Central memory CD8-positive, alpha-beta T cell (primary cell): Measurements from ENCODE around the gene SOX9.

ENCODE experiments used
- ATAC-seq: fragments of 150-1000 bp; cut with Tn5 transposase; replicated peaks from 2 replicates; pipeline ENCODE4 v1.10.0; 2022; ENCODE audit warnings: mild to moderate bottlenecking, moderate FRiP score, moderate number of reproducible peaks; ENCODE audit not compliant: poor library complexity, severe bottlenecking; ENCODE audit errors: extremely low read depth
- DNase-seq, 2 donors: peaks; one replicate each; pipeline ENCODE4 v3.0.0; 2021; ENCODE audit warnings: low spot score in 2 of 2
- H3K27ac Mint-ChIP-seq: one replicate; pipeline ENCODE4 v1.8.0; 2022; ENCODE audit warnings: low read depth, mild to moderate bottlenecking, moderate library complexity, mixed read lengths
- H3K27me3 Mint-ChIP-seq: one replicate; pipeline ENCODE4 v1.8.0; 2022; ENCODE audit warnings: mixed read lengths
- H3K36me3 Mint-ChIP-seq: one replicate; pipeline ENCODE4 v1.8.0; 2022; ENCODE audit warnings: mild to moderate bottlenecking, moderate library complexity, mixed read lengths; ENCODE audit not compliant: insufficient read depth
- H3K4me1 Mint-ChIP-seq: one replicate; pipeline ENCODE4 v1.8.0; 2022; ENCODE audit warnings: mixed read lengths
- H3K4me3 Mint-ChIP-seq: one replicate; pipeline ENCODE4 v1.8.0; 2022; ENCODE audit warnings: mild to moderate bottlenecking, moderate library complexity, mixed read lengths
- H3K9me3 Mint-ChIP-seq: one replicate; pipeline ENCODE4 v1.8.0; 2022; ENCODE audit warnings: mixed read lengths

Gene SOX9

GRCh38 chr17:72163474-72163873, 42.7 kb downstream of the SOX9 start:
- Mint-ChIP-seq H3K36me3 (no peaks in the 10 kb centered on the region), H3K27me3 (no peaks in the 10 kb centered on the region), H3K4me1 (no peaks in the 10 kb centered on the region), H3K9me3 (peaks cover 29% of the 10 kb centered on the region), H3K27ac (no peak overlapping the region), H3K4me3 (no peak overlapping the region)
- ATAC-seq (no peak), DNase-seq (no peak)

GRCh38 chr17:72164158-72164739, 43.4 kb downstream of the SOX9 start:
- Mint-ChIP-seq H3K27me3 (no peaks in the 10 kb centered on the region), H3K9me3 (peaks cover 27% of the 10 kb centered on the region), H3K4me3 (no peak overlapping the region), H3K4me1 (no peaks in the 10 kb centered on the region), H3K27ac (no peak overlapping the region), H3K36me3 (no peaks in the 10 kb centered on the region)
- ATAC-seq (no peak), DNase-seq (no peak)

- Mint-ChIP-seq H3K36me3 (no peaks in the 10 kb centered on the region), H3K27ac (no peak overlapping the region), H3K4me1 (no peaks in the 10 kb centered on the region), H3K4me3 (no peak overlapping the region), H3K27me3 (no peaks in the 10 kb centered on the region), H3K9me3 (peaks cover 27% of the 10 kb centered on the region)
- ATAC-seq, result no peak
- no peak for DNase-seq
Observed at GRCh38 chr17:72165192-72165866, 44.5 kb downstream of the SOX9 start.

GRCh38 chr17:72165867-72166439, 45.1 kb downstream of the SOX9 start:
- no peak for DNase-seq
- no peak overlapping the region for H3K4me3 Mint-ChIP-seq
- no peaks in the 10 kb centered on the region for H3K27me3 Mint-ChIP-seq
- H3K4me1 Mint-ChIP-seq, result no peaks in the 10 kb centered on the region
- H3K36me3 Mint-ChIP-seq, result no peaks in the 10 kb centered on the region
- H3K9me3 Mint-ChIP-seq, result peaks cover 22% of the 10 kb centered on the region
- no peak for ATAC-seq
- no peak overlapping the region for H3K27ac Mint-ChIP-seq

GRCh38 chr17:72167593-72167992, 46.8 kb downstream of the SOX9 start:
- H3K27me3 Mint-ChIP-seq, result no peaks in the 10 kb centered on the region
- H3K27ac Mint-ChIP-seq, result no peak overlapping the region
- ATAC-seq (no peak), DNase-seq (no peak)
- peaks cover 18% of the 10 kb centered on the region for H3K9me3 Mint-ChIP-seq
- no peaks in the 10 kb centered on the region for H3K36me3 Mint-ChIP-seq
- no peak overlapping the region for H3K4me3 Mint-ChIP-seq
- H3K4me1 Mint-ChIP-seq, result no peaks in the 10 kb centered on the region

- Mint-ChIP-seq H3K27ac (no peak overlapping the region), H3K27me3 (no peaks in the 10 kb centered on the region), H3K9me3 (peaks cover 13% of the 10 kb centered on the region), H3K4me1 (no peaks in the 10 kb centered on the region), H3K36me3 (no peaks in the 10 kb centered on the region), H3K4me3 (no peak overlapping the region)
- ATAC-seq (no peak), DNase-seq (no peak)
Observed at GRCh38 chr17:72169823-72170222, 49.0 kb downstream of the SOX9 start.

- Mint-ChIP-seq H3K4me1 (no peaks in the 10 kb centered on the region), H3K27ac (no peak overlapping the region), H3K4me3 (no peak overlapping the region), H3K27me3 (no peaks in the 10 kb centered on the region), H3K36me3 (no peaks in the 10 kb centered on the region), H3K9me3 (peaks cover 10% of the 10 kb centered on the region)
- ATAC-seq (no peak), DNase-seq (no peak)
Observed at GRCh38 chr17:72171703-72172667, 51.2 kb downstream of the SOX9 start.

GRCh38 chr17:72173499-72174116, 52.8 kb downstream of the SOX9 start:
- ATAC-seq (no peak), DNase-seq (no peak)
- H3K4me1 Mint-ChIP-seq, result no peaks in the 10 kb centered on the region
- H3K27me3 Mint-ChIP-seq, result no peaks in the 10 kb centered on the region
- H3K9me3 Mint-ChIP-seq, result peaks cover 4% of the 10 kb centered on the region
- no peak overlapping the region for H3K4me3 Mint-ChIP-seq
- H3K36me3 Mint-ChIP-seq, result no peaks in the 10 kb centered on the region
- no peak overlapping the region for H3K27ac Mint-ChIP-seq

GRCh38 chr17:72175263-72175662, 54.4 kb downstream of the SOX9 start:
- ATAC-seq, result no peak
- Mint-ChIP-seq H3K4me3 (no peak overlapping the region), H3K27ac (no peak overlapping the region), H3K4me1 (no peaks in the 10 kb centered on the region), H3K36me3 (no peaks in the 10 kb centered on the region), H3K9me3 (no peaks in the 10 kb centered on the region), H3K27me3 (no peaks in the 10 kb centered on the region)
- no peak for DNase-seq
